Measurements from ENCODE around the gene ANAPC10. TPM values are rescaled to one million over a fixed set of nuclear protein-coding genes. Genes with fewer than 3 reads are reported as not detected.

ANAPC10 gene
- total RNA-seq, 1 donor = 34.3 TPM

Other genes starting within 250 kb of the ANAPC10 start
- gene ABCE1, start 115 bp upstream of the ANAPC10 start, total RNA-seq = 124 TPM
- gene OTUD4, start 82.4 kb upstream of the ANAPC10 start, total RNA-seq = 77.1 TPM